ENCODE data around the gene CNPPD1. TPM values are rescaled to one million over a fixed set of nuclear protein-coding genes. Genes with fewer than 3 reads are reported as not detected.

Gene CNPPD1
- total RNA-seq, 1 donor from 2014 or later = 56.4 TPM

- no peak for DNase-seq (ENCODE audit: low spot score)
Measured at GRCh38 chr2:219122202-219122980, 54.3 kb downstream of the CNPPD1 start.

Other genes with a start within 250 kb of the CNPPD1 start
- not detected for gene CDK5R2, start 217.3 kb downstream of the CNPPD1 start, total RNA-seq
- gene FEV, start 191.7 kb downstream of the CNPPD1 start, total RNA-seq = not detected
- not detected for gene CRYBA2, start 183.5 kb downstream of the CNPPD1 start, total RNA-seq
- gene CFAP65, start 135.4 kb downstream of the CNPPD1 start, total RNA-seq = not detected
- gene IHH, start 116.0 kb downstream of the CNPPD1 start, total RNA-seq = not detected
- gene NHEJ1, start 16.1 kb downstream of the CNPPD1 start, total RNA-seq = 13.9 TPM
- 1.6 TPM for gene SLC23A3, start 6.9 kb downstream of the CNPPD1 start, total RNA-seq
- gene RETREG2, start 1.4 kb upstream of the CNPPD1 start, total RNA-seq = 79.6 TPM
- gene ZFAND2B, start 29.9 kb upstream of the CNPPD1 start, total RNA-seq = 28.7 TPM
- gene ABCB6, start 42.0 kb upstream of the CNPPD1 start, total RNA-seq = 36.1 TPM
- 31.6 TPM for gene ATG9A, start 52.7 kb upstream of the CNPPD1 start, total RNA-seq
- 73.1 TPM for gene ANKZF1, start 52.9 kb upstream of the CNPPD1 start, total RNA-seq
- 9.9 TPM for gene GLB1L, start 68.5 kb upstream of the CNPPD1 start, total RNA-seq
- 32.9 TPM for gene STK16, start 68.6 kb upstream of the CNPPD1 start, total RNA-seq
- not detected for gene TUBA4B, start 76.3 kb upstream of the CNPPD1 start, total RNA-seq
- gene TUBA4A, start 77.0 kb upstream of the CNPPD1 start, total RNA-seq = 85.1 TPM
- gene DNAJB2, start 102.4 kb upstream of the CNPPD1 start, total RNA-seq = 93.6 TPM
- gene PTPRN, start 132.5 kb upstream of the CNPPD1 start, total RNA-seq = not detected
- not detected for gene RESP18, start 155.8 kb upstream of the CNPPD1 start, total RNA-seq
- gene DNPEP, start 211.0 kb upstream of the CNPPD1 start, total RNA-seq = 86.6 TPM
- 1,211 TPM for gene DES, start 241.5 kb upstream of the CNPPD1 start, total RNA-seq

Data from ureter (tissue), 1 donor.